ENCODE results near the gene SH2D5.

DNA sequence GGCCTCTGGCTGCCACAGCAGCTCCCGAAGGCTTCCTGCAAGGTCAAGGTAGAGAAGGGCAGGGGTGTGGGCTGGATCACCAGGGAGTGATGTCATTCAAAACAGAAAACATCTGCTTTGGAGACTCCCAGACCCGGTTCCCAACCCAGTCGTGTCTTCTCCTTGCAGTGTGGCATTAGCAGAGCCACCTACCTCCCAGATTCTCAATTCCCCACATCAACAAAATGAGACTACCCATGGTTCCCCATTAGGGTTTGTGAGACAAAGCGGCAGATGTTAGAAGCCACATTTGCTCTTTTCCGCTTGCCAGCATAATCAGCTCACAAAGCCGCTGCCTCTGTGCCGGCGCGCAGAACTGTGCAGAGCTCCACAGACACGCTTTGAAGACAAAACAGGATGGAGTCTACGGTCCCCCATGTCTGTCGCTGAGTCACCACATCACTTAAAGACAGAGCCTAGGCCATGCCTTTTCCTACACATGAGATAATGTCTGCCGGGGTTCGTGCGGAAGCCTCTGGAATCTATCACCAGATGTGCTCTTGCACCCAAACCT, 27.2 kb downstream of the SH2D5 start:
- TF ChIP-seq, protein P1, sequence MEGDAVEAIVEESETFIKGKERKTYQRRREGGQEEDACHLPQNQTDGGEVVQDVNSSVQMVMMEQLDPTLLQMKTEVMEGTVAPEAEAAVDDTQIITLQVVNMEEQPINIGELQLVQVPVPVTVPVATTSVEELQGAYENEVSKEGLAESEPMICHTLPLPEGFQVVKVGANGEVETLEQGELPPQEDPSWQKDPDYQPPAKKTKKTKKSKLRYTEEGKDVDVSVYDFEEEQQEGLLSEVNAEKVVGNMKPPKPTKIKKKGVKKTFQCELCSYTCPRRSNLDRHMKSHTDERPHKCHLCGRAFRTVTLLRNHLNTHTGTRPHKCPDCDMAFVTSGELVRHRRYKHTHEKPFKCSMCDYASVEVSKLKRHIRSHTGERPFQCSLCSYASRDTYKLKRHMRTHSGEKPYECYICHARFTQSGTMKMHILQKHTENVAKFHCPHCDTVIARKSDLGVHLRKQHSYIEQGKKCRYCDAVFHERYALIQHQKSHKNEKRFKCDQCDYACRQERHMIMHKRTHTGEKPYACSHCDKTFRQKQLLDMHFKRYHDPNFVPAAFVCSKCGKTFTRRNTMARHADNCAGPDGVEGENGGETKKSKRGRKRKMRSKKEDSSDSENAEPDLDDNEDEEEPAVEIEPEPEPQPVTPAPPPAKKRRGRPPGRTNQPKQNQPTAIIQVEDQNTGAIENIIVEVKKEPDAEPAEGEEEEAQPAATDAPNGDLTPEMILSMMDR (conservative IDR thresholded peaks at IDR 0.05; ENCODE audit: low read length), result no peak
- TF ChIP-seq EZH2phosphoT487 (IDR thresholded peaks at IDR 0.05; ENCODE audit: borderline replicate concordance, low read depth, low read length), result no peak

Data from OCI-LY7 (cell line).